ENCODE measurements around the gene CTNND2.

The CTNND2 gene

GRCh38 chr5:11191673-11192072 lies 712.6 kb downstream of the CTNND2 start (continued):
- TF ChIP-seq ZNF510 (tag by site-specific recombination; IDR thresholded peaks at IDR 0.05; ENCODE audit: insufficient replicate concordance) (no peak), ZNF175 (tag by site-specific recombination; IDR thresholded peaks at IDR 0.05) (no peak), ZNF223 (tag by site-specific recombination; IDR thresholded peaks at IDR 0.05) (no peak), ZNF48 (tag by site-specific recombination; IDR thresholded peaks at IDR 0.05) (no peak), ATF2 (tag by site-specific recombination; IDR thresholded peaks at IDR 0.05; ENCODE audit: low read depth) (no peak), ZNF555 (tag by site-specific recombination; conservative IDR thresholded peaks at IDR 0.05) (no peak)

DNA sequence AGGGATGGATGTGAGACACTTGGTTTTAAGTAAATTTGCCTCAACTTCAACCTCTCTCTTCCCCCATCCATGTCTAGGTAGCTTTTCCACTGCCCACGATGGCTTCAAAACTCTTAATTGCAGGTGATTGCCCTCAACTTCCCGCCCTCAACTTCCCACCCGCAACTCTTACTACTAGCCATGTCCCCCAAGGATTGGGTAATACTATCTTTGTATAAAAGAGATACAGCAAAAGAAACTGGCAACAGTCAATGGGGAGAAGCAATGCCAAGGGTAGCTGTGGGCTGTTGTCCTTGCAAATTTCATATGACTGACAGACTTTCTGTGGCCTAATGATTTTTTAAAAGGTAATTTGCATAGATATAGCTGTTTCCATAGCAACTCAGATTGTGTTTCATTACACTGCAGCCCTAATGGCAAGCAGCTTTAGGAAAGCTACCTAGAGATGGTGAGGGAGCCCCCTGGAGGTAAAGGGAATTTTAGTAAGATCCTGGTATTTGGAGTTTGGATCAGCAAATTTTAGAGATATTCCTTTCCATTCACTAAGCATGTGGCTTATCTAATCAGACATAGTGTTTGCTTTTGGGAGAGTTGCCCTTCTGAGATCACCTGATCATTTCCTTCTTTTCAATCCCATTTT lies 721.7 kb downstream of the CTNND2 start:
- TF ChIP-seq ZNF23 (tag by site-specific recombination; IDR thresholded peaks at IDR 0.05; ENCODE audit: borderline replicate concordance) = no peak
- TF ChIP-seq ZNF670 (tag by site-specific recombination; IDR thresholded peaks at IDR 0.05; ENCODE audit: low read depth) = no peak
- TF ChIP-seq ZNF777 (tag by site-specific recombination; IDR thresholded peaks at IDR 0.05; ENCODE audit: borderline replicate concordance) = no peak
- TF ChIP-seq BCL11B (tag by site-specific recombination; IDR thresholded peaks at IDR 0.05; ENCODE audit: low read depth) = no peak
- no peak for TF ChIP-seq ZNF214 (tag by site-specific recombination; IDR thresholded peaks at IDR 0.05; ENCODE audit: borderline replicate concordance)
- no peak for TF ChIP-seq ZNF266 (tag by site-specific recombination; IDR thresholded peaks at IDR 0.05; ENCODE audit: low read depth)
- TF ChIP-seq KLF9 (tag by site-specific recombination; IDR thresholded peaks at IDR 0.05; ENCODE audit: low read depth) = no peak
- no peak for TF ChIP-seq HOXC10 (CRISPR knock-in tag; IDR thresholded peaks at IDR 0.05)
- no peak for TF ChIP-seq SCRT2 (tag by site-specific recombination; IDR thresholded peaks at IDR 0.05)
- TF ChIP-seq ZNF391 (tag by site-specific recombination; IDR thresholded peaks at IDR 0.05; ENCODE audit: borderline replicate concordance, low read depth) = no peak
- no peak for TF ChIP-seq KLF8 (tag by site-specific recombination; IDR thresholded peaks at IDR 0.05)
- TF ChIP-seq ZNF510 (tag by site-specific recombination; IDR thresholded peaks at IDR 0.05; ENCODE audit: insufficient replicate concordance) = no peak
- TF ChIP-seq SP2 (tag by site-specific recombination; IDR thresholded peaks at IDR 0.05) = no peak
- no peak for TF ChIP-seq IKZF3 (tag by site-specific recombination; IDR thresholded peaks at IDR 0.05)
- TF ChIP-seq, protein P1, sequence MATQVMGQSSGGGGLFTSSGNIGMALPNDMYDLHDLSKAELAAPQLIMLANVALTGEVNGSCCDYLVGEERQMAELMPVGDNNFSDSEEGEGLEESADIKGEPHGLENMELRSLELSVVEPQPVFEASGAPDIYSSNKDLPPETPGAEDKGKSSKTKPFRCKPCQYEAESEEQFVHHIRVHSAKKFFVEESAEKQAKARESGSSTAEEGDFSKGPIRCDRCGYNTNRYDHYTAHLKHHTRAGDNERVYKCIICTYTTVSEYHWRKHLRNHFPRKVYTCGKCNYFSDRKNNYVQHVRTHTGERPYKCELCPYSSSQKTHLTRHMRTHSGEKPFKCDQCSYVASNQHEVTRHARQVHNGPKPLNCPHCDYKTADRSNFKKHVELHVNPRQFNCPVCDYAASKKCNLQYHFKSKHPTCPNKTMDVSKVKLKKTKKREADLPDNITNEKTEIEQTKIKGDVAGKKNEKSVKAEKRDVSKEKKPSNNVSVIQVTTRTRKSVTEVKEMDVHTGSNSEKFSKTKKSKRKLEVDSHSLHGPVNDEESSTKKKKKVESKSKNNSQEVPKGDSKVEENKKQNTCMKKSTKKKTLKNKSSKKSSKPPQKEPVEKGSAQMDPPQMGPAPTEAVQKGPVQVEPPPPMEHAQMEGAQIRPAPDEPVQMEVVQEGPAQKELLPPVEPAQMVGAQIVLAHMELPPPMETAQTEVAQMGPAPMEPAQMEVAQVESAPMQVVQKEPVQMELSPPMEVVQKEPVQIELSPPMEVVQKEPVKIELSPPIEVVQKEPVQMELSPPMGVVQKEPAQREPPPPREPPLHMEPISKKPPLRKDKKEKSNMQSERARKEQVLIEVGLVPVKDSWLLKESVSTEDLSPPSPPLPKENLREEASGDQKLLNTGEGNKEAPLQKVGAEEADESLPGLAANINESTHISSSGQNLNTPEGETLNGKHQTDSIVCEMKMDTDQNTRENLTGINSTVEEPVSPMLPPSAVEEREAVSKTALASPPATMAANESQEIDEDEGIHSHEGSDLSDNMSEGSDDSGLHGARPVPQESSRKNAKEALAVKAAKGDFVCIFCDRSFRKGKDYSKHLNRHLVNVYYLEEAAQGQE (tag by site-specific recombination; IDR thresholded peaks at IDR 0.05) = no peak
- TF ChIP-seq ZNF221 (tag by site-specific recombination; IDR thresholded peaks at IDR 0.05; ENCODE audit: borderline replicate concordance) = no peak
- no peaks in the 10 kb centered on the region for H3K4me1 ChIP-seq (ENCODE audit: control insufficient read depth, insufficient read depth, low read length)
- ChIA-PET POLR2A (no interaction called here), CTCF (interaction anchor here (0.6 to 1.4 kb wide), 9 partner anchors 9 to 490 kb away, joined by 3 to 7 read pairs (median 3); no protein-coding TSS in a partner anchor)
- H3K4me3 ChIP-seq (ENCODE audit: low read depth, low read length) = no peak overlapping the region
- no peaks in the 10 kb centered on the region for H3K36me3 ChIP-seq (ENCODE audit: control insufficient read depth in 2 of 2, insufficient read depth in 1 of 2, low read length in 2 of 2)
- no peak overlapping the region for H3K27ac ChIP-seq (ENCODE audit: extremely low read depth, low read depth, low read length)
- H3K9me3 ChIP-seq (ENCODE audit: control insufficient read depth, insufficient read depth, low read depth, low read length) = no peaks in the 10 kb centered on the region
